Ovary (tissue), 3 donors: ENCODE results near the gene MEF2D.

Experiments
- EP300 ChIP-seq: sonication (generic); formaldehyde crosslinking; IDR thresholded peaks from one replicate; pipeline ENCODE4 v1.6.1; 2017; ENCODE audit warnings: antibody characterized with exemption
- POLR2A ChIP-seq: fragments of 450-650 bp; IDR thresholded peaks from one replicate; pipeline ENCODE4 v1.6.1; 2017; ENCODE audit warnings: antibody characterized with exemption, mild to moderate bottlenecking, moderate library complexity
- TF ChIP-seq, protein P1 (sequence below), 3 donors: fragments of 450-650 bp in 2 of 3; fragments of 200-600 bp in 1 of 3; IDR thresholded peaks; one replicate each; pipeline versions ENCODE4 v1.5.1 to v1.8.0; 2016 to 2022; ENCODE audit warnings: antibody characterized with exemption in 3 of 3, mild to moderate bottlenecking in 1 of 3
- donor health status: DM: no; HTN: no; CAD: no.

DNA sequence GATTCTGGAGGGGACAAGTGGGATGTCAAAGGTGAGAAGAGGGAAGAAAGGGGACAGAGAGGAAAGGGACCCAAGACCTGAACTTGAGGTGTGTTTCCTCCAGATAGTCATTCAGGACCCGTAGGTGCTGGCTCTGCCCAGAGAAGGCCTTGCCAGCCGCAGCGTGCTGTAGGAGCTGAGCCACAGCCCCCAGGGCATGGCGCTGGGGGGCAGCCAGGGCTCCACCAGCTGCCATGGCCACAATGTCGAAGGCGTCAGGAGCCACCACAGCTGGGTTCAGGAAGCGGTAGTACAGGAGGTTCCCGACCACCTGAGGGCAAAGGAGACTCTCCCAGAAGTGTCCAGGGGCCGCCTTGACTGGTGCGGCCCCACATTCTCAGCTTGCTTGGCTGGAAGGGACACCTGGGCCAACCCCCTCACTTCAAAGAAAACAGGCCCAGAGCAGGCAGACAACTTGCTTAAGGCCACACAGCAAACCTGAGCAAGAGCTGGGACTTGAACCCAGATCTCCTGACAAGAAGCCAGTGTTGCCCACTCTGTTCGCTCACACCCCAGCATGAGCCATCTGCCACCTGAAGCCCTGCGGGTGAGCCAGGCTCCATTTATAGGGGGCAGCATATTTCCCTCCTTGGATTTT, 34.0 kb upstream of the MEF2D start:
- no peak for TF ChIP-seq POLR2A
- TF ChIP-seq, protein P1, sequence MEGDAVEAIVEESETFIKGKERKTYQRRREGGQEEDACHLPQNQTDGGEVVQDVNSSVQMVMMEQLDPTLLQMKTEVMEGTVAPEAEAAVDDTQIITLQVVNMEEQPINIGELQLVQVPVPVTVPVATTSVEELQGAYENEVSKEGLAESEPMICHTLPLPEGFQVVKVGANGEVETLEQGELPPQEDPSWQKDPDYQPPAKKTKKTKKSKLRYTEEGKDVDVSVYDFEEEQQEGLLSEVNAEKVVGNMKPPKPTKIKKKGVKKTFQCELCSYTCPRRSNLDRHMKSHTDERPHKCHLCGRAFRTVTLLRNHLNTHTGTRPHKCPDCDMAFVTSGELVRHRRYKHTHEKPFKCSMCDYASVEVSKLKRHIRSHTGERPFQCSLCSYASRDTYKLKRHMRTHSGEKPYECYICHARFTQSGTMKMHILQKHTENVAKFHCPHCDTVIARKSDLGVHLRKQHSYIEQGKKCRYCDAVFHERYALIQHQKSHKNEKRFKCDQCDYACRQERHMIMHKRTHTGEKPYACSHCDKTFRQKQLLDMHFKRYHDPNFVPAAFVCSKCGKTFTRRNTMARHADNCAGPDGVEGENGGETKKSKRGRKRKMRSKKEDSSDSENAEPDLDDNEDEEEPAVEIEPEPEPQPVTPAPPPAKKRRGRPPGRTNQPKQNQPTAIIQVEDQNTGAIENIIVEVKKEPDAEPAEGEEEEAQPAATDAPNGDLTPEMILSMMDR (IDR thresholded peaks at IDR 0.05): no peak
- no peak for TF ChIP-seq EP300
